GM15510 (cell line): Measurements from ENCODE around the gene ZRANB3.

Source experiments
- POLR2A ChIP-seq: IDR thresholded peaks from 3 replicates; pipeline ENCODE4 v1.6.1; 2011; ENCODE audit warnings: borderline replicate concordance; ENCODE audit not compliant: insufficient read length; ENCODE audit errors: extremely low read depth

Gene ZRANB3

DNA sequence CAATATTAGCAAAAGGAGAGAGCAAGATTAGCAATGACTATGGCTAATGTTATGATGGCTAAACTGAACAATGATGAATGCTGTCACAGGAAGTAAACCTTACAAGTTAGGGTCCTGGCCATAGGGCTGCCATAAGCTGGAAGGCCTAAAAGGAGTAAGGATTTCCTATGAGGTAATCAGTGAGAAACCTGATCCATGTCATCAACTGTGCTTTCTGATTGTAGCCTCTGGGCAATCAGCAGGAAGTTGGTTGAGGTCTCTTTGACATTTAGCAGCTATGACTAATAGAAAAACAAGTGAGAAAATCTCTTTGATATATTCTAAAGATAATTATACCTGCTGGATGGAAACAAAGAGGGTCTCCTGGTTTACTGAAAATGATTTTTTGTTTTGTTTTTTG lies 285.9 kb downstream of the ZRANB3 start:
- no peak for TF ChIP-seq POLR2A

DNA sequence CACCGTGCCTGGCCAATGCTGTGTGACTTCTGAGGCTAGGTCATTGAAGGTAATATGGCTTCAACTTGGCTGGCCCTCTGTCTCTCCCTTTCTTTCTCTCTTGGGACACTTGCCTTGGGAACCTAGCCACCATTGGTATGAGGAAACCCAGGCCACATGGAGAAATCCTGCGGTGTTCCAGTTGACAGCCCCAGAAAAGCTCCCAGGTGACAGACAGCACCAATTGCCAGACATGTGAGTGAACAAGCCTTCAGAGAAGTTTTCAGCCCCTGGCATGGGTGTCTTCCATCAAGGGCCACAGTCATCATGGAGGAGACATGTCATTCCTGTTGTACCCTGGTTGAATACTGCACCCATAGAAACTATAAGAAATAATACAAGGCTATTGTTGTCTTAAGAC lies 292.4 kb downstream of the ZRANB3 start:
- TF ChIP-seq POLR2A, result no peak

DNA sequence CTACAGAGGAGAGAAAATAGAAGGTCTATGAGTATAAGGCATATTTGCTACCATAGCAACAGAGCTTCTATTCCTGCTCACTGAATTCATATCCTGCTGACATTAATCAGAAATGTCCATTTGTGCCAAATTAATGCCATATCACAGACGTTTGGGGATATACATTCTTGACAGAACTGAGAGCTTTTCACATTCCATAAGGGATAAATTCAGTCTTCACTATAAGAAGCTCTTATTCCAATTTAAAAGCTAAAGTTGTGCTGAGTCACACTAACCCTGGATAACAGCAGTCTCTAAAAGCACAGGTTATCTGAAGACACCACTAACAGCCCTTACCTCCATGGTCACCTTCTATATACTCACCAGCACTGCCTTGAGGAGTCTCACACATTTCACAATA lies 300.9 kb downstream of the ZRANB3 start:
- no peak for TF ChIP-seq POLR2A

DNA sequence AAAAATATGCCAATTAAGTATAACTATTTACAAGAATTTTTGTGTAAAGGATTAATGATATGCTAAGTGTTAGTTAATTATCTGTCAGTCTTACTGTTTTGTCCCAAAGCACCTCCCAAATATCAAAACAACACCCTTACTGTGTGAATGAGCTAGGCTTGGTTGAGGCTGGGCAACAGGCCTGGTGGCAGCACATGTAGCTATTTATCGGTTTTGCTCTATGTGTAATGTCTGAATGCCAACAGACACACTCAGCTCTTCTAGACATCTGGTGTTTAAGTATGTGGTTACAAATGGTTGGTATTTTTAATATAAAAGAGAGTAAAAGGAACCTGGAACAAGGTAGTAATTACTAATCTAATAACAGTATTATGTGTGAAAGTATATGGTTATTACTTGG lies 303.6 kb downstream of the ZRANB3 start:
- no peak for TF ChIP-seq POLR2A

DNA sequence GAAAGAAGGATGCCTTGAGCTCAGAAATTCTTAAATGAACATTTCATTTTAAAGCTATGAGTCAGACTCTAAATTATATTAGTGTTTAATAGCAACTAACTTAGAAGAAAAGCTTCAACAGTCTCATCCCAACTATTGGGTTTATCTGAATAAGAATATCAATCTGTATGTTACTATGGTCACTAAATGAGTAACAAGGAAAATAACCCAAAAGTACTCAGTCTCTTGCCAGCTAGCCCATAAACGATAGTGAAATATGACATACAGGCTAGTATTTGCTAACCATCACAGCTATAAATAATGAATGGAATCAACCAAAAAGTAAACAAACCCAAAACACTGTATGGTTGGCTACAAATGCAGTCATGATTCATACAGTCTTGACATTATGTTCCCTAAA lies 304.1 kb downstream of the ZRANB3 start:
- no peak for TF ChIP-seq POLR2A

DNA sequence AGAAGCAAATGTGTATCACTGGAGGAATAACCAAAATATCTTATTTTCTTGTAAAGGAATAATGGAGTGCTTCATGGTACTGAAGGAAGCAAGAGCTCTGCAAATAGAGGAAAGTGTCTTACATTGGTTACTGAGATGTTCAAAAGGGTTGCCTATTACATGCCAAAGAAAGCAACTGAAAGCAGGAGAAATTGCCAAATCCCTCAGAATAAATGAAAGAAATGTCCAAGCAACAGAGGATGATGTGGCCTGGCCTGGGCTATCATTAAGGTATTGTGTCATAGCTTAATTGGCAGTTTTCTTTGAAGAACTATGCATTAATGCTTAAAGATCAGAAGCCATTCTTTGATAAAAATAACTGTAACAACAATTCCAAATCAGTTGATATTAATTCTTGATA lies 305.2 kb downstream of the ZRANB3 start:
- no peak for TF ChIP-seq POLR2A

DNA sequence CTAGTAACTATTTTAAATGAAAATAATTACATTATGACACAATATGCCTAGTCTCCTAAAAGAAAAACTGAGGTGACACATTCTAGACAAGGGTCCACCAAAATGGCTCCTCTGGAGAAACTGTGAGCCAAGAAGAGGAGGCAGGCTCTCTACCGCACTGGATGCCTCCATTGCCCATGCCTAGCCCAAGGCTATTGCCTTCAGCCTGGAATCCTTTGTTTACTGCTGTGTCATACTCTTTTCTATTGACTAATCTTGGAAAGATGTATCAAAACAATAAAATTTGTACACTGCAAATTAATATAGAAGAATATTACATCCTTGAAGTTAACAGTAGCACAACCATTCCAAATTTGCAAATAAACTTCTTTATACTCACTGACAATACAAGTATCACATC lies 311.8 kb downstream of the ZRANB3 start:
- TF ChIP-seq POLR2A, result no peak

DNA sequence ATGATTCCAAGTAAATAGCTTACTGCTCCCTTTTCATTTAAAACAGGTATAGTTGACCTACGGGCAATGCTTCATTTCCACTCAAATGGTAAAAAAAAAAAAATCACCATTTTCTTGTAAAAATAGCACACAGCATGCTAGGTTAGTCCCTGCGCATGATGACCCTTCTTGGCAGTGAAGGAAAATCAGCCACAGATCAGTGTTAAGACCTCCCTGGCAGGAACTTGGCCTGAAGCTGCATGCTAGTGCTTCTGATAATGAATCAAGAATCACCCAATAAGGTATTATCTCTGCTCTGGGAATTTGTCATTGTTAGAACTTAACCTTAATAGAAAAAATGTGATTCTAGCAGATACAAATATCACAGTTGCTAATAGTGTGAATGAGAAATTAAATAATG lies 312.6 kb downstream of the ZRANB3 start:
- TF ChIP-seq POLR2A, result no peak

DNA sequence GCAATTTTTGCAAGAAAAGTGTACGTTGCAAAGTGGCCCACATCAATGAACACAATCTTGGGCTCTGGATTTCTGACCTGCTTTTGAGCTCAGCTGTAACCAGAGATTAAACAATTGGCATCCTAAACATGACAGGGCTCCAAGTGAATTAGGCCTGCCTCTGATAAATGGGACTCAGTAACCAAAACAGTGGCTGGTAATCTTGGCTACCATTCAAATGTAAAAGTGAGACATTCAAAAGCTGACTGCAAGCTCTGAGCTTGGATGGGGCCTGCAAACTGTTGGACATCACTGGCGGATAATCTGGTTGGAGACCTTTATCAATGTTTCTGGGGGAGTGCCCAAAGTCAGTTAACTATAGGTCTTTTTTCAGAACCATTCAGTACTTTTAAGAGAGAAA lies 318.3 kb downstream of the ZRANB3 start:
- no peak for TF ChIP-seq POLR2A

DNA sequence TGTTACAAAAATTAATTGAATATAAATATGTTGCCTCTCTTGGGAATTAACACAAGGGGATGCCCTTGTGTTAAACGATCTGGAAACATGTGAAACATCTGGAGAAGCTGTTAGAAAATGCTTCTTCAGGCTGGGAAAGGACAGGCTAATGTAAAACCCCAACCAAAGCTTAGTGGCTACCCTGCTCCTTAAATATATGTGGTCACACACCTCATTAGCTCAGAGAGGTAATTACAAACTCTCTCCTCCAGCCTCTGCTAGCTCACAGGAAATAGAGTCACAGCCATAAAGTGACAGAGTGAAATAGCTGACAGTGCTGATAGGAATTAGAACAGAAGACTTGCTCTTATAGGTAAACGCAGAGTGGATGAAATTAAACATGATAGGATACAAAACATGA lies 323.0 kb downstream of the ZRANB3 start:
- no peak for TF ChIP-seq POLR2A

DNA sequence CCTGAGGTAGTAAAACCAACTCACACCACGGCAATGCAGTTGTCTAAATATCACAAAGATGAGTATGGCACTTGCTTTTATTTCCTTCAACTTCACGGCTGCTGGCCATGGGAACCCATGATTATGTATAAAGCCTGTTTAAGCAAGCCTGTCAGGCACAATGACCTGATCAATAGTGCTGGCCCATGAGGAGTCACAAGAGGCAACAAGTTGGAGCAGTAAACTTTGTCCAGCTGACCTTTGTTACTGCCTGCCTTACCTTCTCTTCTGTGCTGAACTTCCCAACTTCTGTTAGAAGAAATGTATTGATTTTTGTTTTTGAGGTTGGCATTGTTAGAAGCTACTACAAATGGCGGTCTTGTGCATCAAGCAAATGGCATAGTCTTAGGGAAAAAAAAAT lies 327.1 kb downstream of the ZRANB3 start:
- no peak for TF ChIP-seq POLR2A

DNA sequence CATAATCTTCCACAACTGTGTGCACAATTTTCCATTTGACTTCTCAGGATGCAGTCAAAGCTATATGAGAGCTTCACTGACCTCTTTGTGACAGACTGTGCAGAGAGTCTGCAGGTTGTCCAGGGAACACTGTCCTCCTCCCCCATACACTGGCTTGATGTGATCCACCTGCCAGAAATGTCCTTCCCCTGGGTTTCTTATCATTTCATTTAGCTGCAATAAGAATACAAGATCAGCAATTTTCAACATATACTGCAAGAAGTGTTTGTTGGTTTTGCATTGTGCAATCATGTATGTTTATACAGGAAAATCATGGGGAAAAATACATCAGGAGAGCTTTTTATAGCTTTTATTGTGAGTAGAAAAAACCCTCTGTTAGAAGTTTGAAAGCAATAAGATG lies 328.3 kb downstream of the ZRANB3 start:
- TF ChIP-seq POLR2A, result no peak

DNA sequence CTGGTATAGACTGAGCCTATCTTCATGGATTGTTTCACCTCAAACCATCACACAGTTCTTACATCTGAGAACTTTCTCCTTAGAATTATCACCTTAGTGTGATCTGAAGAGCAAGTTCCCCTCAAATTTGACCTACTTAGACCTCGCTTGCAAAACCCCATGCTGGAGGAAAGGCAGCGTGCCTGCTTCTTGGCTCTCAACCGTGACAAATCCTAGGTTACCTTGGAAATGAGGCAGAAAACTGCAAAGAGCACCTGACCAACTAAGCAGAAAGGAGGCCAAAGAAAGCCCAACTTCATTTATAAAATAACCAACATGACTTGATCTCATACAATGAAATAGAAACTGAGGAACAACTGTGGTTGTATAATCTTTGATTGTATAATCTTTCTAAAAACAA lies 332.5 kb downstream of the ZRANB3 start:
- no peak for TF ChIP-seq POLR2A

DNA sequence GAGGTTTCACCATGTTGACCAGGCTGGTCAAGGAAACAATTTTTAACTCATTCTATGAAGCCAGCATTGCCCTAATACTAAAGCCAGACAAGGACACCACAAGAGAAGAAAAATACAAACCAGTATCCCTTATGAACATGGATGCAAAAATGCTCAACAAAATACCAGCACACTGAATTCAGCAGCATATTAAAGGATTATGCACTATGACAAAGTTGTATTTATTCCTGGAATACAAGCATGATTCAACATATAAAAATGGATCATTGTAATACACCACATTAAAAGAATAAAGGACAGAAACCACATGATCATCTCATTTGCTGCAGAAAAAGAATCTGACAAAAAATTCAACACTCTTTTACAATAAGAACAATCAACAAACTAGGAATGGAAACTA lies 340.2 kb downstream of the ZRANB3 start:
- no peak for TF ChIP-seq POLR2A

DNA sequence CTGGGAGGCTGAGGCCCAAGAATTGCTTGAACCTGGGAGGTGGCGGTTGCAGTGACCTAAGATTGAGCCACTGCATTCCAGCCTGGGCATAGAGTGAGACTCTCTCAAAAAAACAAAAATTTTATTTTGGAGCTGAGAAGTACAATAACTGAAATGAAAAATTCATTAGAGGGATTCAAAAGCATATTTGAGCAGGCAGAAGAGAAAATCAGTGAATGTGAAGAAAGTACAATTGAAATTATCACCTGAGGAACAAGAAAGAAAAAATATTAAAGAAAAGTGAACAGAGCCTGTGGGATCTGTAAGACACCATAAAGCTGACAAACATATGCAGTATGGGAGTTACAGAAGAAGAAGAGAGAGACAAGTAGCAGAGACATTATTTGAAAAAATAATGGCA lies 341.9 kb downstream of the ZRANB3 start:
- TF ChIP-seq POLR2A, result no peak

DNA sequence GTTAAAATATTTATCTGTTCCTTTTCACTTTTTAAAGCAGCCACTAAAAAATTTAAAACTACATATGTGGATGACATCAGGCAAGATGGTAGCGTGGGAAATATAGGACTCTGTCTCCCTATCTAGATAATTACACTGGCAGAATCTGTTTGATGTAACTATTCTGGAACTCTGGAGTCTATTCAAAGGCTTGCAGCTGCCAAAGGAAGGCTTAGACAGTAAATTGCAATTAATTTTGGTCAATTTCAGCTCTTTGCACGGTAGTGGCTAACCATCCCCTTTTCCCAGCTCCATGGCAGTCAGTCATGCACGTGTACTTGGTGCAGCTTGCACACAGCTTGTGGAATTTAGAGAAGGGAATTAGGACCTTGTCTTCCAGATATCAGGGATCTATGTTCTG lies 343.7 kb downstream of the ZRANB3 start:
- no peak for TF ChIP-seq POLR2A

DNA sequence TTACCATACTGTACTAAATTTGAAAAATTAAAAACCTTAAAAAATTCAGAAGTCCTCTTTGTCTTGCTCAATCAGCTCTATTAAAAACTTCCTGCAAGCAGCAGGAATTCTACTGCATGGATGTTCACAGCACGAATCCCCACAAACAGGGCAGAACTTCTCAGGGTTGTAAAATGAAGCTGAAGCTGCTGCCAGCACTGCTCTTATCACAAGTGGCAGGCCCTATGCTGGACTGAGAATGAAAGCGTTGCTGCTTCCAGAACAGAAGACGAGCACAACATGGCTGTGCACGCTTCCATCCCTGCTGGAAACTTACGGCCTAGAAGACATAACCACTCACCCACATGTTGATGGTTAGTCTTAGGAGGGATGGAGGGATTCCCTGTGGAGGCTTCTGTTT lies 345.0 kb downstream of the ZRANB3 start:
- TF ChIP-seq POLR2A, result no peak
